H9 (cell line): ENCODE data around the gene DSCAM. TPM values are rescaled to one million over a fixed set of nuclear protein-coding genes. Genes with fewer than 3 reads are reported as not detected.

Experiments used
- DNase-seq: peaks from one replicate; pipeline ENCODE4 v3.0.0-alpha.2; 2017
- H2AFZ ChIP-seq: one replicate; pipeline ENCODE4 v1.6.1; 2013; ENCODE audit warnings: mild to moderate bottlenecking, low read length, control low read depth, moderate library complexity
- H2AK5ac ChIP-seq: 2 replicates; pipeline ENCODE4 v1.6.1; 2013; ENCODE audit warnings: low read length, control low read depth, mixed read lengths; ENCODE audit not compliant: insufficient read length
- H2BK120ac ChIP-seq: one replicate; pipeline ENCODE4 v1.6.1; 2013; ENCODE audit warnings: low read depth, mild to moderate bottlenecking, low read length, control low read depth, inconsistent platforms; ENCODE audit not compliant: poor library complexity, severe bottlenecking
- H2BK12ac ChIP-seq: 2 replicates; pipeline ENCODE4 v1.6.1; 2013; ENCODE audit warnings: low read length, control low read depth, mixed read lengths, low read depth; ENCODE audit not compliant: insufficient read length
- H2BK15ac ChIP-seq: 2 replicates; pipeline ENCODE4 v1.6.1; 2013; ENCODE audit warnings: low read depth, low read length, control low read depth
- H2BK20ac ChIP-seq: one replicate; pipeline ENCODE4 v1.6.1; 2013; ENCODE audit warnings: low read depth, mild to moderate bottlenecking, low read length, control low read depth, inconsistent platforms; ENCODE audit not compliant: poor library complexity, severe bottlenecking
- H2BK5ac ChIP-seq: 2 replicates; pipeline ENCODE4 v1.6.1; 2013; ENCODE audit warnings: low read length, control low read depth, mixed read lengths; ENCODE audit not compliant: insufficient read length
- H3K14ac ChIP-seq: 2 replicates; pipeline ENCODE4 v1.6.1; 2013; ENCODE audit warnings: low read length, control low read depth; ENCODE audit not compliant: insufficient read depth
- H3K18ac ChIP-seq: 2 replicates; pipeline ENCODE4 v1.6.1; 2013; ENCODE audit warnings: low read depth, mild to moderate bottlenecking, mixed read lengths, low read length, control low read depth; ENCODE audit not compliant: insufficient read length
- H3K23ac ChIP-seq: 2 replicates; pipeline ENCODE4 v1.6.1; 2013; ENCODE audit warnings: low read length, control low read depth, mixed read lengths, low read depth; ENCODE audit not compliant: insufficient read length
- H3K23me2 ChIP-seq: 2 replicates; pipeline ENCODE4 v1.6.1; 2013; ENCODE audit warnings: low read depth, mild to moderate bottlenecking, mixed read lengths, low read length, control low read depth; ENCODE audit not compliant: insufficient read length, poor library complexity, severe bottlenecking
- H3K27ac ChIP-seq: 2 replicates; pipeline ENCODE4 v1.5.1; 2013; ENCODE audit warnings: low read length, control low read depth, mixed read lengths, low read depth; ENCODE audit not compliant: insufficient read length
- H3K27me3 ChIP-seq: 2 replicates; pipeline ENCODE4 v1.6.1; 2013; ENCODE audit warnings: low read length, control low read depth, inconsistent platforms; ENCODE audit not compliant: insufficient read depth
- H3K4ac ChIP-seq: 2 replicates; pipeline ENCODE4 v1.6.1; 2013; ENCODE audit warnings: low read depth, mild to moderate bottlenecking, control low read depth, inconsistent platforms, low read length, moderate library complexity
- H3K4me1 ChIP-seq: 2 replicates; pipeline ENCODE4 v1.6.1; 2013; ENCODE audit warnings: low read length, control low read depth, inconsistent platforms; ENCODE audit not compliant: insufficient read depth
- H3K4me2 ChIP-seq: 2 replicates; pipeline ENCODE4 v1.6.1; 2013; ENCODE audit warnings: low read length, control low read depth, mixed read lengths; ENCODE audit not compliant: insufficient read length, insufficient read depth
- H3K56ac ChIP-seq: 2 replicates; pipeline ENCODE4 v1.6.1; 2013; ENCODE audit warnings: low read depth, mild to moderate bottlenecking, mixed read lengths, low read length, control low read depth; ENCODE audit not compliant: insufficient read length
- H3K79me1 ChIP-seq: 2 replicates; pipeline ENCODE4 v1.6.1; 2013; ENCODE audit warnings: low read depth, mild to moderate bottlenecking, moderate library complexity, low read length, control low read depth, inconsistent platforms; ENCODE audit not compliant: insufficient read depth, poor library complexity, severe bottlenecking
- H3K79me2 ChIP-seq: 2 replicates; pipeline ENCODE4 v1.6.1; 2013; ENCODE audit warnings: low read length, control low read depth, inconsistent platforms; ENCODE audit not compliant: insufficient read depth
- H3K9ac ChIP-seq: 2 replicates; pipeline ENCODE4 v1.6.1; 2013; ENCODE audit warnings: low read length, control low read depth, mixed read lengths; ENCODE audit not compliant: insufficient read length; ENCODE audit errors: extremely low read depth
- H3K9me3 ChIP-seq: one replicate; pipeline ENCODE4 v1.6.1; 2013; ENCODE audit warnings: low read depth, low read length, inconsistent platforms; ENCODE audit not compliant: control insufficient read depth
- H3T11ph ChIP-seq: one replicate; pipeline ENCODE4 v1.6.1; 2013; ENCODE audit warnings: mild to moderate bottlenecking, low read length, control low read depth, inconsistent platforms
- H4K20me1 ChIP-seq: one replicate; pipeline ENCODE4 v1.6.1; 2013; ENCODE audit not compliant: control insufficient read depth, insufficient read length, insufficient read depth
- H4K5ac ChIP-seq: 2 replicates; pipeline ENCODE4 v1.6.1; 2013; ENCODE audit warnings: low read depth, mild to moderate bottlenecking, mixed read lengths, low read length, control low read depth; ENCODE audit not compliant: insufficient read length
- H4K8ac ChIP-seq: replicated peaks from 2 replicates; pipeline ENCODE4 v1.6.1; 2013; ENCODE audit warnings: low read length, control low read depth, mixed read lengths, low read depth; ENCODE audit not compliant: insufficient read length
- H4K91ac ChIP-seq: 2 replicates; pipeline ENCODE4 v1.6.1; 2013; ENCODE audit warnings: low read depth, mild to moderate bottlenecking, moderate library complexity, mixed read lengths, low read length, control low read depth; ENCODE audit not compliant: insufficient read length
- H3K27ac Mint-ChIP-seq, 3 experiments: 2 replicates in 2 of 3; 3 replicates in 1 of 3; pipeline ENCODE4 v1.8.0; 2020 to 2021; ENCODE audit warnings: mixed read lengths in 3 of 3, mild to moderate bottlenecking in 1 of 3, moderate library complexity in 1 of 3
- H3K27me3 Mint-ChIP-seq: 2 replicates; pipeline ENCODE4 v1.8.0; 2021; ENCODE audit warnings: low read depth, mild to moderate bottlenecking, moderate library complexity, mixed read lengths
- H3K36me3 Mint-ChIP-seq, 3 experiments: 2 replicates in 2 of 3; 3 replicates in 1 of 3; pipeline ENCODE4 v1.8.0; 2020 to 2021; ENCODE audit warnings: low read depth in 3 of 3, mixed read lengths in 3 of 3; ENCODE audit not compliant: insufficient read depth in 1 of 3
- H3K4me1 Mint-ChIP-seq, 2 experiments: 2 replicates each; pipeline ENCODE4 v1.8.0; 2020; ENCODE audit warnings: mixed read lengths in 2 of 2
- H3K4me3 Mint-ChIP-seq, 2 experiments: 2 replicates in 1 of 2; 3 replicates in 1 of 2; pipeline ENCODE4 v1.8.0; 2020 to 2021; ENCODE audit warnings: mild to moderate bottlenecking in 2 of 2, mixed read lengths in 2 of 2, moderate library complexity in 1 of 2
- H3K9me3 Mint-ChIP-seq, 2 experiments: 2 replicates in 1 of 2; 3 replicates in 1 of 2; pipeline ENCODE4 v1.8.0; 2020; ENCODE audit warnings: mild to moderate bottlenecking in 2 of 2, mixed read lengths in 2 of 2, moderate library complexity in 1 of 2
- CTCF ChIP-seq: fragments of 200-600 bp; sonication (generic); conservative IDR thresholded peaks from 3 replicates; pipeline ENCODE4 v1.8.0; 2021; ENCODE audit warnings: antibody characterized with exemption, mild to moderate bottlenecking
- total RNA-seq: library from RNA; stranded (reverse); gene quantifications from 2 replicates; pipeline ENCODE4 v1.2.1, GENCODE V29; 2021

DSCAM gene
- total RNA-seq, 1 experiment from 2014 or later: 0.17 TPM

GRCh38 chr21:40115775-40116174, 731.2 kb downstream of the DSCAM start:
- H3K18ac ChIP-seq: no peak overlapping the region
- H3K79me1 ChIP-seq: no peaks in the 10 kb centered on the region
- no peaks in the 10 kb centered on the region for H3K27me3 ChIP-seq
- no peak for DNase-seq
- no peaks in the 10 kb centered on the region for H3K79me2 ChIP-seq
- H3K14ac ChIP-seq: no peak overlapping the region
- H3K4me1 ChIP-seq: no peaks in the 10 kb centered on the region
- no peak overlapping the region for H2BK120ac ChIP-seq
- H3K9me3 ChIP-seq: no peaks in the 10 kb centered on the region
- no peaks in the 10 kb centered on the region for H4K20me1 ChIP-seq
- H2BK20ac ChIP-seq: no peak overlapping the region
- H2AK5ac ChIP-seq: no peak overlapping the region
- no peak overlapping the region for H2AFZ ChIP-seq
- H3K56ac ChIP-seq: no peak overlapping the region
- H3K23ac ChIP-seq: no peak overlapping the region
- Mint-ChIP-seq H3K27ac (no peak overlapping the region), H3K4me1 (no peaks in the 10 kb centered on the region), H3K36me3 (no peaks in the 10 kb centered on the region), H3K27me3 (no peaks in the 10 kb centered on the region; the same call in none of the 2 replicates), H3K9me3 (peaks cover 7 to 8% of the 10 kb centered on the region in 2 experiments; a peak in 4 of 5 replicates), H3K4me3 (no peak overlapping the region)
- H3K9ac ChIP-seq: no peak overlapping the region
- H3K4ac ChIP-seq: no peak overlapping the region
- H3K23me2 ChIP-seq: no peaks in the 10 kb centered on the region
- no peak for TF ChIP-seq CTCF
- no peak overlapping the region for H3T11ph ChIP-seq
- no peak overlapping the region for H2BK15ac ChIP-seq
- no peak overlapping the region for H3K4me2 ChIP-seq
- no peak overlapping the region for H4K8ac ChIP-seq
- no peak overlapping the region for H4K5ac ChIP-seq
- H2BK12ac ChIP-seq: no peak overlapping the region
- H2BK5ac ChIP-seq: no peak overlapping the region
- no peak overlapping the region for H3K27ac ChIP-seq
- no peak overlapping the region for H4K91ac ChIP-seq
